Measurements from ENCODE around the gene ANO6.

The ANO6 gene

GRCh38 chr12:45214071-45214470, 1.8 kb upstream of the ANO6 start:
- TF ChIP-seq CTCF (conservative IDR thresholded peaks at IDR 0.05) (no peak), ZFX (IDR thresholded peaks at IDR 0.05) (no peak)
- H3K27ac ChIP-seq: no peak overlapping the region

GRCh38 chr12:45214749-45215418, 1.0 kb upstream of the ANO6 start:
- TF ChIP-seq ZFX (IDR thresholded peaks at IDR 0.05) (no peak), CTCF (conservative IDR thresholded peaks at IDR 0.05) (no peak)
- H3K27ac ChIP-seq: peak overlapping the region; percentile 89

- TF ChIP-seq ZFX (IDR thresholded peaks at IDR 0.05) (peak; percentile 71), CTCF (conservative IDR thresholded peaks at IDR 0.05) (peak; percentile 48)
- peak overlapping the region; percentile 89 for H3K27ac ChIP-seq
Observed at GRCh38 chr12:45216230-45216982, 511 bp downstream of the ANO6 start.

- TF ChIP-seq ZFX (IDR thresholded peaks at IDR 0.05): no peak
- TF ChIP-seq CTCF (conservative IDR thresholded peaks at IDR 0.05): peak; percentile 11; the same call in 1 of the 2 replicates
Observed at GRCh38 chr12:45216983-45217485, 1.1 kb downstream of the ANO6 start.

GRCh38 chr12:45217846-45218245, 2.0 kb downstream of the ANO6 start:
- H3K27ac ChIP-seq: no peak overlapping the region
- TF ChIP-seq CTCF (conservative IDR thresholded peaks at IDR 0.05): no peak
- TF ChIP-seq ZFX (IDR thresholded peaks at IDR 0.05): no peak

More at GRCh38 chr12:45216983-45217485, 1.1 kb downstream of the ANO6 start:
- H3K27ac ChIP-seq: peak overlapping the region; percentile 89

GRCh38 chr12:45219621-45220020, 3.7 kb downstream of the ANO6 start:
- TF ChIP-seq ZFX (IDR thresholded peaks at IDR 0.05) (no peak), CTCF (conservative IDR thresholded peaks at IDR 0.05) (no peak)
- H3K27ac ChIP-seq: no peak overlapping the region

GRCh38 chr12:45220363-45220931, 4.6 kb downstream of the ANO6 start:
- TF ChIP-seq CTCF (conservative IDR thresholded peaks at IDR 0.05): no peak
- no peak for TF ChIP-seq ZFX (IDR thresholded peaks at IDR 0.05)
- no peak overlapping the region for H3K27ac ChIP-seq
